OCI-LY7 (cell line): ENCODE results near the gene SMYD3. TPM values are rescaled to one million over a fixed set of nuclear protein-coding genes. Genes with fewer than 3 reads are reported as not detected.

Source experiments
- BruUV-seq: library from RNA; stranded (reverse); fragments of 400-500 nt; replicated peaks from 2 replicates; lab custom pipeline; 2021; lab: Mats Ljungman, UMichigan
- CTCF ChIA-PET: fragments of 300-600 bp; sonication (Branson Sonifier 250); formaldehyde crosslinking; loops from one replicate; lab custom pipeline; 2022; ENCODE audit warnings: antibody characterized with exemption; ENCODE audit not compliant: unreplicated experiment; lab: Charles Lee
- POLR2A ChIA-PET: fragments of 300-600 bp; sonication (Branson Sonifier 250); formaldehyde crosslinking; loops from one replicate; lab custom pipeline; 2022; ENCODE audit warnings: antibody characterized with exemption; lab: Charles Lee
- DNase-seq: peaks from one replicate; pipeline ENCODE4 v3.0.0-alpha.2; 2015; ENCODE audit warnings: low spot score
- H2AFZ ChIP-seq: fragments of 200-600 bp; sonication (generic), shearing (Covaris generic); 2 replicates; pipeline ENCODE4 v1.6.1; 2014; ENCODE audit warnings: mild to moderate bottlenecking, antibody characterized with exemption, low read length, moderate library complexity
- H3K27ac ChIP-seq: fragments of 200-600 bp; sonication (generic); 2 replicates; pipeline ENCODE4 v1.5.1; 2014; ENCODE audit warnings: mixed run types, low read depth, mild to moderate bottlenecking, moderate library complexity, low read length, inconsistent platforms; ENCODE audit not compliant: poor library complexity, severe bottlenecking
- H3K36me3 ChIP-seq: fragments of 200-600 bp; sonication (generic); 2 replicates; pipeline ENCODE4 v1.6.1; 2014; ENCODE audit warnings: mild to moderate bottlenecking, antibody characterized with exemption, low read length, moderate library complexity, mixed read lengths; ENCODE audit not compliant: insufficient read depth
- H3K4me1 ChIP-seq: fragments of 200-600 bp; sonication (generic); 2 replicates; pipeline ENCODE4 v1.5.1; 2014; ENCODE audit warnings: mild to moderate bottlenecking, low read length; ENCODE audit not compliant: insufficient read depth, poor library complexity, severe bottlenecking
- H3K4me2 ChIP-seq: fragments of 200-600 bp; sonication (generic); 2 replicates; pipeline ENCODE4 v1.6.1; 2014; ENCODE audit warnings: mild to moderate bottlenecking, low read length
- H3K4me3 ChIP-seq: fragments of 200-600 bp; sonication (generic); 2 replicates; pipeline ENCODE4 v1.5.1; 2014; ENCODE audit warnings: mild to moderate bottlenecking, low read depth, low read length; ENCODE audit not compliant: poor library complexity, severe bottlenecking
- H3K79me2 ChIP-seq: fragments of 200-600 bp; sonication (generic); 2 replicates; pipeline ENCODE4 v1.6.1; 2016; ENCODE audit warnings: low read depth, mild to moderate bottlenecking, low read length, moderate library complexity, mixed read lengths; ENCODE audit not compliant: insufficient read depth
- H3K9me2 ChIP-seq: fragments of 200-600 bp; sonication (generic); 2 replicates; pipeline ENCODE4 v1.6.1; 2016; ENCODE audit warnings: mild to moderate bottlenecking, low read length, mixed read lengths; ENCODE audit not compliant: insufficient read depth
- H3K9me3 ChIP-seq: fragments of 200-600 bp; sonication (generic); 2 replicates; pipeline ENCODE4 v1.6.1; 2014; ENCODE audit warnings: mild to moderate bottlenecking, mixed run types, low read length, mixed read lengths
- H4K20me1 ChIP-seq: fragments of 200-600 bp; sonication (generic); 2 replicates; pipeline ENCODE4 v1.6.1; 2014; ENCODE audit warnings: mild to moderate bottlenecking, antibody characterized with exemption, low read length, moderate library complexity, mixed read lengths; ENCODE audit not compliant: insufficient read depth
- EZH2phosphoT487 ChIP-seq: fragments of 200-600 bp; sonication (generic); IDR thresholded peaks from 2 replicates; pipeline ENCODE4 v1.6.1; 2018; ENCODE audit warnings: low read depth, borderline replicate concordance, mild to moderate bottlenecking, mixed run types, antibody characterized with exemption, low read length, moderate library complexity, mixed read lengths
- intact Hi-C: fragments of 100-400 bp; cut with micrococcal nuclease; formaldehyde crosslinking; loops from one replicate; pipeline ENCODE4 v1.10.0; 2022; ENCODE audit not compliant: unreplicated experiment
- total RNA-seq, 2 experiments: library from RNA; depleted of rRNA in 1 of 2; stranded (reverse); fragments of >200 nt in 1 of 2; shearing (Covaris generic) in 1 of 2; gene quantifications; 2 replicates each; pipeline ENCODE4 v1.2.3, GENCODE V29; 2014 to 2022
- TF ChIP-seq, protein P1 (sequence below): fragments of 200-600 bp; sonication (generic); conservative IDR thresholded peaks from 2 replicates; pipeline ENCODE4 v1.5.1; 2014; ENCODE audit warnings: mild to moderate bottlenecking, antibody characterized with exemption, low read length, moderate library complexity, mixed read lengths

SMYD3 gene
- total RNA-seq, 2 experiments from 2014 or later, result 28.9 to 34.5 TPM

DNA sequence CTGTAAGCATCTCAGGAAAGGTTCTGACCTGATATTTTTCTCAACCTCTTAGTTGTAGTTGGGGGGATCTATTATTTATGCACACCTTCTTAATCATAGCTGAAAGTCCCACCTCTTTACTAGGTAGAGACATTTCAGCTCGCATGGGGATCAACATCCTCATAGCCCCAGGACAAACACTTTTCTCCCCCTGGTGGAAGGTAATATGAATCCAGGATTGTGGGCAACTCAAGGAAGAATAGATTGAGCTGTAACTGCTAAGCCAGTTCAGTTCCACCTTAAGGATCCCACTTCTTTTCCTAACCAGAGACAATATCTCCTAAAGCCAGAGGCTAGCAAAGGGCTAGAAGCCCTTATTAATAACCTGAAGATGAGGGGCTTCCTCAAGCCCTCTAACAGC lies 25.4 kb upstream of the SMYD3 start:
- DNase-seq, result no peak
- H3K4me3 ChIP-seq, result no peak overlapping the region
- TF ChIP-seq EZH2phosphoT487, result no peak
- TF ChIP-seq, protein P1, sequence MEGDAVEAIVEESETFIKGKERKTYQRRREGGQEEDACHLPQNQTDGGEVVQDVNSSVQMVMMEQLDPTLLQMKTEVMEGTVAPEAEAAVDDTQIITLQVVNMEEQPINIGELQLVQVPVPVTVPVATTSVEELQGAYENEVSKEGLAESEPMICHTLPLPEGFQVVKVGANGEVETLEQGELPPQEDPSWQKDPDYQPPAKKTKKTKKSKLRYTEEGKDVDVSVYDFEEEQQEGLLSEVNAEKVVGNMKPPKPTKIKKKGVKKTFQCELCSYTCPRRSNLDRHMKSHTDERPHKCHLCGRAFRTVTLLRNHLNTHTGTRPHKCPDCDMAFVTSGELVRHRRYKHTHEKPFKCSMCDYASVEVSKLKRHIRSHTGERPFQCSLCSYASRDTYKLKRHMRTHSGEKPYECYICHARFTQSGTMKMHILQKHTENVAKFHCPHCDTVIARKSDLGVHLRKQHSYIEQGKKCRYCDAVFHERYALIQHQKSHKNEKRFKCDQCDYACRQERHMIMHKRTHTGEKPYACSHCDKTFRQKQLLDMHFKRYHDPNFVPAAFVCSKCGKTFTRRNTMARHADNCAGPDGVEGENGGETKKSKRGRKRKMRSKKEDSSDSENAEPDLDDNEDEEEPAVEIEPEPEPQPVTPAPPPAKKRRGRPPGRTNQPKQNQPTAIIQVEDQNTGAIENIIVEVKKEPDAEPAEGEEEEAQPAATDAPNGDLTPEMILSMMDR, result peak; percentile 31; the same call in 1 of the 2 replicates
- H3K9me2 ChIP-seq, result no peaks in the 10 kb centered on the region
- no peaks in the 10 kb centered on the region for H3K79me2 ChIP-seq
- intact Hi-C loops, result no loop called here
- no peaks in the 10 kb centered on the region for H4K20me1 ChIP-seq
- peaks cover 5% of the 10 kb centered on the region for H3K4me1 ChIP-seq
- no peaks in the 10 kb centered on the region for H3K9me3 ChIP-seq
- ChIA-PET CTCF (no interaction called here), POLR2A (interaction anchor here (0.6 kb wide), 1 partner anchor 117 kb away, joined by 3 read pairs; no protein-coding TSS in a partner anchor)
- no peak overlapping the region for H3K27ac ChIP-seq
- H3K4me2 ChIP-seq, result no peak overlapping the region
- no TSS peak for BruUV-seq
- no peak overlapping the region for H2AFZ ChIP-seq
- no peaks in the 10 kb centered on the region for H3K36me3 ChIP-seq

DNA sequence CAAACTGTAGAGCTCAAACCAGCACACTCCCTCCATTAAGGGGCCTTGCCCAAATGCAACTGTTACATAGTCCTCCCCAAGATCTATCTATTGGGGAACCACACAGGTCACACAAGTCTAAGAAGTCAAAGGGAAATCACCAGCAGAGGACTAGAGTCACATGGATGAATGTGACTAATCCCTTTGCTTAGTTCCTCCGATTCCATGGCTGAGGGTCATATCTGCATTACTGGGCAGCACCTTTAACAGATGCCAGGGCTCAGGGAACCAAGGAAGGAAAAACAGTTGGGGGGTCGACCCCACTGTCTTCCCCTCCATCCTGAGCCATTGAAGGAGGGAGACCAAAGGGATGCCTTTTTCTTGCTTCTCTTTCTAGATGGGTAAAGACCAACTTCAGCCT lies 23.4 kb upstream of the SMYD3 start:
- POLR2A ChIA-PET, result interaction anchor here (0.9 to 1.0 kb wide), 2 partner anchors 13 to 26 kb away, joined by 4 to 5 read pairs; no protein-coding TSS in a partner anchor
- no TSS peak for BruUV-seq
- intact Hi-C loops, result no loop called here

More for the DNA sequence above, 23.4 kb upstream of the SMYD3 start:
- Histone ChIP-seq H4K20me1 (no peaks in the 10 kb centered on the region), H3K4me3 (no peak overlapping the region), H3K4me2 (no peak overlapping the region), H3K4me1 (peaks cover 11% of the 10 kb centered on the region), H3K27ac (no peak overlapping the region), H3K9me2 (no peaks in the 10 kb centered on the region), H2AFZ (no peak overlapping the region), H3K9me3 (no peaks in the 10 kb centered on the region), H3K79me2 (no peaks in the 10 kb centered on the region), H3K36me3 (no peaks in the 10 kb centered on the region)
- TF ChIP-seq, protein P1, result no peak
- no peak for TF ChIP-seq EZH2phosphoT487
- CTCF ChIA-PET, result no interaction called here
- no peak for DNase-seq
